SIG-M5 treated with dmso at 0.1 percent for 504 hours (cell line): ENCODE data around the gene ITSN1.

ENCODE experiments used
- DNase-seq: peaks from one replicate; lab custom pipeline; 2025; ENCODE audit not compliant: unreplicated experiment; lab: John Stamatoyannopoulos, UW

The ITSN1 gene

GRCh38 chr21:33834801-33835500 lies 192.7 kb downstream of the ITSN1 start:
- no peak for DNase-seq

- DNase-seq, result no peak
Observed at GRCh38 chr21:33835920-33836319, 193.6 kb downstream of the ITSN1 start.

GRCh38 chr21:33836408-33836807 lies 194.1 kb downstream of the ITSN1 start:
- DNase-seq, result no peak

GRCh38 chr21:33839167-33839716 lies 196.9 kb downstream of the ITSN1 start:
- DNase-seq, result no peak

- no peak for DNase-seq
Observed at GRCh38 chr21:33839806-33840205, 197.5 kb downstream of the ITSN1 start.

- no peak for DNase-seq
Observed at GRCh38 chr21:33840771-33841170, 198.5 kb downstream of the ITSN1 start.

- DNase-seq, result no peak
Observed at GRCh38 chr21:33841561-33841960, 199.3 kb downstream of the ITSN1 start.

- DNase-seq, result no peak
Observed at GRCh38 chr21:33843216-33843615, 200.9 kb downstream of the ITSN1 start.

GRCh38 chr21:33844104-33844889 lies 202.0 kb downstream of the ITSN1 start:
- DNase-seq, result no peak

GRCh38 chr21:33844890-33845205 lies 202.5 kb downstream of the ITSN1 start:
- DNase-seq, result no peak

GRCh38 chr21:33846141-33846540 lies 203.8 kb downstream of the ITSN1 start:
- DNase-seq, result no peak

- no peak for DNase-seq
Observed at GRCh38 chr21:33847588-33848248, 205.4 kb downstream of the ITSN1 start.

- DNase-seq, result no peak
Observed at GRCh38 chr21:33848249-33848953, 206.1 kb downstream of the ITSN1 start.

- DNase-seq, result no peak
Observed at GRCh38 chr21:33849834-33850233, 207.5 kb downstream of the ITSN1 start.

GRCh38 chr21:33850401-33850800 lies 208.1 kb downstream of the ITSN1 start:
- DNase-seq, result no peak

GRCh38 chr21:33850985-33851384 lies 208.7 kb downstream of the ITSN1 start:
- DNase-seq, result no peak

- no peak for DNase-seq
Observed at GRCh38 chr21:33852485-33852884, 210.2 kb downstream of the ITSN1 start.

- no peak for DNase-seq
Observed at GRCh38 chr21:33854604-33855003, 212.3 kb downstream of the ITSN1 start.

- DNase-seq, result no peak
Observed at GRCh38 chr21:33855190-33855589, 212.9 kb downstream of the ITSN1 start.

- no peak for DNase-seq
Observed at GRCh38 chr21:33856893-33857527, 214.7 kb downstream of the ITSN1 start.
